GM20000 (cell line): ENCODE data around the gene TENM3.

Source experiments
- DNase-seq: peaks from one replicate; pipeline ENCODE4 v3.0.0; 2012; ENCODE audit warnings: low spot score
- CTCF ChIP-seq: IDR thresholded peaks from 2 replicates; pipeline ENCODE4 v1.5.1; 2012; ENCODE audit warnings: mild to moderate bottlenecking, control low read depth; ENCODE audit errors: extremely low read depth, missing control alignments

The TENM3 gene

GRCh38 chr4:182307746-182308145 lies 64.5 kb downstream of the TENM3 start:
- DNase-seq = no peak
- TF ChIP-seq CTCF = no peak

GRCh38 chr4:182309877-182310276 lies 66.7 kb downstream of the TENM3 start:
- DNase-seq = no peak
- TF ChIP-seq CTCF = no peak

- no peak for DNase-seq
- TF ChIP-seq CTCF = no peak
Observed at GRCh38 chr4:182310316-182310715, 67.1 kb downstream of the TENM3 start.

GRCh38 chr4:182310962-182311361 lies 67.8 kb downstream of the TENM3 start:
- DNase-seq = no peak
- TF ChIP-seq CTCF = no peak

- no peak for DNase-seq
- no peak for TF ChIP-seq CTCF
Observed at GRCh38 chr4:182314537-182314936, 71.3 kb downstream of the TENM3 start.

- no peak for DNase-seq
- no peak for TF ChIP-seq CTCF
Observed at GRCh38 chr4:182318256-182318655, 75.1 kb downstream of the TENM3 start.

- DNase-seq = no peak
- no peak for TF ChIP-seq CTCF
Observed at GRCh38 chr4:182320092-182320491, 76.9 kb downstream of the TENM3 start.
